HG02884 (cell line): Measurements from ENCODE around the gene TECPR2.
"Not testable (repeated sequence)": the region's sequence is repeated elsewhere in the genome, so short reads cannot be mapped to it uniquely, and the experiment has no call there.

Source experiments
- ATAC-seq: cut with Tn5 transposase; IDR thresholded peaks from one replicate; pipeline ENCODE4 v1.9.1; 2021; ENCODE audit warnings: mild to moderate bottlenecking, moderate library complexity; ENCODE audit not compliant: unreplicated experiment

Gene TECPR2

DNA sequence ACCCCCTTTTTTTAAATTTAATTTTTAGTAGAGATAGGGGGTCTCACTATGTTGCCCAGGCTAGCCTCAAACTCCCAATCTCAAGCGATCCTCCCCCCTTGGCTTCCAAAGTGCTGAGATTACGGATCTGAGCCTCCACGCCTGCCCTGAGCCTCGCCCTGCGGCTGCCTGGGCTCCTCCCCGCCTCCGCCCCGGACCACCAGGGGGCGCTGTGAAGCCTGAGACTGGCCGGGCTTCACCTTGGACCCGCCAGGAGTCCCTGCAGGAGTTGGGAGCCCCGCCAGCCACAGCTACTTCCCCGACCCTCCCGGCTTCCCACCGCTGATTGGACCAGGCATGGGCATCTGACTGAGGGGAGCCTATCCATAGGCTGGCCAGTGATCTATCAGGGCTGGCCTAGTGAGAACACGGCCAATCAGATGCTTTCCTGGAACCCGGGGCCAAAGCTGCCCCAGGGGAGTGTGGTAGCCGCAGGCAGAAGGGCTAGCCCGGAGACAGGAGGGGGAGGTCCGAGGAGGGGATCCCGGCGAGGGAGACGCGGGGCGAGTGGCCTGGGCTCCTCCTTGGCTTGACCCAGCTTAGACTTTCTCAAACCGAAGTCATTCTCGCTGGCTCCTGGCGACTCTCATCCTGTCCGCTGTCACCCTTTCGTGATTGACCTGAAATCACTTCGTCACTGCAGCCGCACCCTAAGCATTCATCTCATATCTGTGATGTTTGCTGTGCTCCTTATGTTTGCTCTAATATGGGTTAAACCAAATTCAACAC, 161.9 kb downstream of the TECPR2 start:
- peak; percentile 97 for ATAC-seq

DNA sequence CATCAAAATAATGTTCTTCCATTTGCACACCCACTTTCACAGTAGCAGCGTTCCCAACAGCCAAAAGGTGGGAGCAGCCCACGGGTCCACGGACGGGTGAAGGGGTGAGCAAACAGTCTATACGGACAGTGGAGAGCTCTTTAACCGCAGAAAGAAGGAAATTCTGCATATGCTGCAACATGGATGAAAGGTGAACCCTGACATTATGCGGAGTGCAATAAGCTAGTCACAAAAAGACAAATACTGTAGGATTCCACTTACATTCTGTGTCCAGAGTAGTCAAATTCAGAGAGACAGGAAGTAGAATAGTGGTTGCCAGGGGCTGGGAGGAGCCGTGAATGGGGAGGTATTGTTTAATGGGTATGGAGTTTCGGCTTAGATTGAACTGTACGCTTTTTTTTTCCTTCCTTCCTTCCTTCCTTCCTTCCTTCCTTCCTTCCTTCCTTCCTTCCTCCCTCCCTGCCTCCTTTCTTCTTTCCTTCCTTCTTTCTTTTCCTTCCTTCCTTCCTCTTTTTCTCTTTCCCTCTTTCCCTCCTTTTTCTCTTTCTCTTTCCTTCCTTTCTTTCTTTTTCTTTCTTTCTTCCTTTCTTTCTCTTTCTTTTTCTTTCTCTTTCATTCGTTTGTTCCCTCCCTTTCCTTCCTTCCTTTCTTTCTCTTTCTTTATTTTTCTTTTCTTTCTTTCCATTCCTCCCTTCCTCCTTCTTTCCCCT, 162.6 kb downstream of the TECPR2 start:
- ATAC-seq: no peak

DNA sequence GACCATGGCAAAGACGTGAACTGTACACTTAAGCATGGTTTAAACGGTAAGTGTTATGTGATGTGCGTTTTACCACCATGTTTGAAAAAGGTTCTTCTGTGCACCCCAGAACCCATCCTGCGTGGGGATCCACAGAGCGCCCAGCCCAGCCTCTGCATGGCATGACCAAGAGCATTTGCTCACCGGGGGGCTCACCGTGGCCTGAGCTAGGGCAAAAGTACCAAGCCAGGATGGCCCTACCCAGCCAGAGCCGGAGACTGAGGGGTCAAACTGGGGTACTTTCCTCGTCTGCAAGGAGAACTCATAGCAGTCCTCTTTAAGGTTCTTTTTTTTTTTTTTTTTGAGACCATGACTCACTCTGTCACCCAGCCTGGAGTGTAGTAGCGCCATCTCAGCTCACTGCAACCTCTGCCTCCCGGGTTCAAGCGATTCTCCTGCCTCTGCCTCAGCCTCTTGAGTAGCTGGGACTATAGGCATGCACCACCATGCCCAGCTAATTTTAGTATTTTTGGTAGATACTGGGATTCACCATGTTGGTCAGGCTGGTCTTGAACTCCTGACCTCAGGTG, 163.3 kb downstream of the TECPR2 start:
- ATAC-seq: no peak

DNA sequence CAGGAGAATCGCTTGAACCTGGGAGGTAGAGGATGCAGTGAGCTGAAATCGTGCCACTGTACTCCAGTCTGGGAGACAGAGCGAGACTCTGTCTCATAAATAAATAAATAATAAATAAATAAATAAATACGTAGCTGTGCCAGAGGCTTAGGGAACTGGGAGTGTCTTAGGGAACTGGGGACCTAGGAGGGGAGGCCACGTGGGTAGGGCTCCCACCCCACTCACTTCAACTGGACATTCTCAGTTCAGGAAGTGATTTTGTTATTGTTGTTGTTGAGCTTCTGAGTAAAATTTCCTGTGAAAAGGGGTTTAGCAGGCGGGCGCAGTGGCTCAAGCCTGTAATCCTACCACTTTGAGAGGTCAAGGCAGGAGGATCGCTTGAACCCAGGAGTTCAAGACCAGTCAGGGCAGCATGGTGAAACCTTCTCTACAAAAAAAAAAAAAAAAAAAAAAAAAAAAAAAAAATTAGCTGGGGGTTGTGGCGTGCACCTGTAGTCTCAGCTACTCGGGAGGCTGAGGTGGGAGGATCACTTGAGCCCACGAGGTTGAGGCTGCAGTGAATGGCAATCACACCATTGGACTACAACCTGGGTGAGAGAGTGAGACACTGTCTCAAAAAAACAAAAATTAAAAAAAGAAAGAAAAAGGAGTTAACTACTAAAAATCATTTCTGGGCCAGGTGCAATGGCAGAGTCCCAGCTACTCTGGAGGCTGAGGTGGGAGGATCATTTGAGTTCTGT, 165.9 kb downstream of the TECPR2 start:
- ATAC-seq: no peak

DNA sequence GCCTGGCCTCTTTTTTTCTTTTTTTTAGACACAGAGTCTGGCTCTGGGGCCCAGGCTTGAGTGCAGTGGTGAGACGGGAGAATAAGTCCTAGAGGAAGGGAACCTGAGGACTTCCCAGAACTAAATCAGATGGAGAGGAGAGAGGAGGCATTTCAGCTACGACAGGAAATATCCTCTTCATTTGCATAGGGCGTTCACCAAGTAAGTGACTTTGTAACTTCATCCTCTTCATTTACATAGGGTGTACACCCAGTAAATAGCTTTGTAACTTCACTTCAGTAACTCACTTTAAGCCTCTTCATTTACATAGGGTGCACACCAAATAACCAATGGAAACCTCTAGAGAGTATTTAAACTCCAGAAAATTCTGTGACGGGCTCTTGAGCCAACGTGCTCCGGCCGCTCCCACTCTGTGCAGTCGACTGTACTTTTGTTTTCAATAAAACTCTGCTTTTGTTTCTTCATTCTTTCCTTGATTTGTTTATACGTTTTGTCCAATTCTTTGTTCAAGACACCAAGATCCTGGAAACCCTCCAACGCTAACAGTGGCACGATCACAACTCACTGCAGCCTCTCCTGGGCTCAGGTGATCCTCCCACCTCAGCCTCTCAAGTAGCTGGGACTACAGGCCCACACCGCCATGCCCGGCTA, 168.2 kb downstream of the TECPR2 start:
- no peak for ATAC-seq

DNA sequence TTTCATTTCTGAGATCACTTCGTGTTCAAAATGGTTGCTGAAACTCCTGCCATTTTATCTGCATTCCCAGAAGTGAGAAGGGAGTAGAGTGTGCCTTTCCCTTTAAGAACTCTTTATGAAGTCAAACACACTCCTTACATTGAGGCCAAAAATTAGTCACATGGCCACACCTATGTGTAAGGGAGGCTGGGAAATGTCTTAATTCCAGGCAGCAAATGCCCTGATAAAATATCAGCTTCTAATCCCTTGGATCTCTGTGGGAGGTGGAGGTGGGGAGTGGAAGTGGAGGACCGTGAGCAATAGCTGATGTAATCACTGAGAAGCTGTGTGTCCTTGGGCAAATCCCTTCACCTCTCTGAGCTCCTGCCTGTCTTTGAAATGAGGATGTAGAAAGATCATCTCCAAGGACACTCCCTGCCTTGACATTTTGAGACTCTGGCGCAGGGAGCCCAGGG, 169.5 kb downstream of the TECPR2 start:
- no peak for ATAC-seq

DNA sequence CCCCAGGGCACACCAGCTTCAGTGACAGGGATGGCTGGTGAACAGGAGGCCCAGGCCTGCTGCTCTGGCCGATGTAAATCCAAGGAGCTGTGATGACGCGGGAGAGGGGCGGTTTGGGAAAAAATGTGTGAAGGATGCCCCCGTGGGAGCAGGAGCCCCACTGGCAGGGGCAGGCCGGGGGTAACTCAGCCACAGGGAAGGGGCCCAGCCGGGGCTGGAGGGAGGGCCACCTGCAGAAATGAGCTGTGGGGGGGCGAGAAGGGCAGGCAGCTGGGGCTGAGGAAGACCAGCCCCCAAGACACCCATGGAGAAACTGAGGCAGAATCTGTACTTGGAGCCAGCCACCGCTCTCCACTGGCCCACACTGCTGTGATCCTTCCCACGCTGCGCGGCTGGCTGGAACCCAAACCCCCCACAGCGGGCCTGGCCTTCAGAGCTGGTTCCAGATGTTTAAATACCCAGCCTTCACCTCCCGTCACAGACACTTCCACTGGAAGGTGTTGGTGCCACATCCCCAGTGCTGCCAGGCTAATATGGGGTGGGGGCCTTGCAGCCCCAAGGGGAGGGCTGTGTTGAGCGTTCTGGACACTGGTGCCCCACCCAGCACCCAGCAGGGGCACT, 175.3 kb downstream of the TECPR2 start:
- ATAC-seq: no peak

DNA sequence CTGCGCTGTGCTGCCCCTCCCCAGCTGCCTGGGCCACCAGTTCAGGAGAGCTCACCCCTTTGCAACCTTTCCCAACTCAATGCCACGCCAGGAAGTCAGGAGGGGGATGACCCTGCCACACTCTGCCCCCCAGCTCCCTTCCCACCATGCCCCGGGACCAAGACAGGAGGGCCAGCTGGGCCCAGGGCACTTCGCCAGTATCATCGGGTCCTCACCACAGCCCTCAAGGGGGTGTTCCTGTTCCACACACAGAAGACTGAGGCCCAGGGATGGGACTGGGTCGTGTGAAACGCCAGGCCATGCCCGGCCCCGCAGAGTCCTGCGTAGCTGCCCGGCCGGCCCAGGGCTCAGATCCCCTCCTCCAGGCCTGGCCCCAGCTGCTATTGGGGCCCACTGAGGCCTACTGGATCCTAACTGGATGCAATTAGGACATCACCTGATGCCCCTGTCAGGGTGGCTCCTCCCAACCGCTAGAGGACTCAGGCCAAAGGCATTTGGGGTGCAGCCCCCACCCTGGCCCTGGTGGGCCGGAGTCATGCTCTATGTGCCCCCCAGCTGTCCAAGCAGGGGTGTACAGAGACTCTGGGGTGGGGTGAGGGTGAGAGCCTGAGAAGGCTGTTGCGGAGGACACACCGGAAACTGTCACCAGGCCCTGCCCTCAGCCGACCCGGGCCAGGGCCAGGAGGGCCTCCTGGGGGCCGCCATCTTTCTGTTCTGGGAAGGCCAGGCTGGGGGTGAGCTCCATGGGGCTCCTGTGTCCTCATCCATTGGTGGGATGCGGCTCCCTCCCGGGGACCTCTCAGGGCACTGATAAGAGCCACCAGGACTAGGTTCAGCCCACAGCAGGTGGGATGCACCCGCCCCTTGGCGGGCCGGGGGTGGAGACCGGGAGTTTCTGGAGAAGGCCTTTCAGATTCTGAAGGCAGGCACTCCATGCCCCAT, 176.1 kb downstream of the TECPR2 start:
- no peak for ATAC-seq

DNA sequence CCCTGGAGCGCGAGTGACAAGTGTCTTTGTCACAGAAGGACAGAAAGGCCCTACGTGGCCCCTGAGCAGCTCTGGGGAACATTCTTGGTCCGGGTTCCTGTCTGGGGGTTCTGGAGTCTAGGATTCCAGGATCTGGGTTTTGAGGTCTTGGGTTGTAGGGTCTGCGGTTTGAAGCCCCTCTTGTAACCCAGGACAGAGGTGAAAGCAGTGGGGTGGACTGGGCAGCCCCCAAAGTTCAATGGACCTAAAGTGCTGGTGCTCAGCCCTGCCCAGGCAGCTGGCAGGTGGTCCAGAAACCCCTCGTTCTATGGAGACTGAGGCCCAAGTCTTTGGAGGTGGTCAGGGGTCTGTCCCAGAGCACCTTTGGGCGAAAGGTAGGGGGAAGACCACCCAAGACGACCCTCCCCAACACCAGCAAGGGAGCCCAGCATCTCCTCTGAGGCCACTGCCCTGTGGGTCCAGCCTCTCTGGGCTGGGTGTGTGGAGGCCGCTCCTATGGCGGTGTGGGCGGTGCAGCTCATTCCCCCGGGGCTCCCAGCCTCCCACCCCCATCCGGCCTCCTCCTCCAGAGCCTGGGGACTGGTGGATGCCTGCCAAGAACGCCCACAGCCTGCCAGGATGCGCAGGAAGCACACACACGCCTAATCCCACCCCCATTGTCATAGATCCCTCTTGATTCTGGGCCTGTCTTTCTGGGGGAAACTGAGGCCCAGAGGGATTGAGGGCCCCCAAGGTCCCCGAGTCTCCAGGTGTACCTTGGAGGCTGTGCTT, 177.0 kb downstream of the TECPR2 start:
- ATAC-seq: no peak

DNA sequence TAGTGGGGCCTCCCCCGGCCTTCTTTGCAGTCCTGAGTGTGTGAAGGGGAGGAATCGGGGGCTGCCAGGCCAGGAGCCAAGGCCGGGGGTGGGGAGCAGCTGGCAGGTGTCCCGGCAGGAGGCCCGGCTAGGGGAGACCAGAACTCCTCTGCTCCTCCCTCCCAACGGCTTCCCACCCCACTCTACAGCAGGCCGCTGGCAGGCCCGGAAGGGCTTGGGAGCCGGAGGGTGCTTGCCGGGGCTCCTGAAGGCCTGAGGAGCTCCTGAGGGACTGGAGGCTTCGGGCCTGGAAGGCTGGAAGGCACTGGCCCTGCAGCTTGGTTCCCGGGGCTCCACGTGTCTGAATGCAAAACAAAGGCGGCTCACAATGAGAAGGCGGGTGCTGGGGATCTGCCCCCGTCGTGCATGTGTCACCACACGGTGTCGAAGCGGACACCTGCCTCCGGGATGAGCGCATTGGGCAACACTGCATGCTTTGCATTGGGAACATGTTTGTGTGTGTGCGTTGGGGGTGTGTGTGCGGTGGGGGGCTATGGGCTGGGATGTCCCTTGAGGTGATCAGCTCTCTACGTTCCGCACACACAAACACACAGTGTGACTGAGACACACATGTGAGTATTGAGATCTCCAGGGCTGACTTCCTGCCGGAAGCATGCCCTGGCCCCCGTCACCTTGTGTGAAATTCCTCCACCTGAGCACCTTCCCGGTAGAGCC, 177.7 kb downstream of the TECPR2 start:
- no peak for ATAC-seq

DNA sequence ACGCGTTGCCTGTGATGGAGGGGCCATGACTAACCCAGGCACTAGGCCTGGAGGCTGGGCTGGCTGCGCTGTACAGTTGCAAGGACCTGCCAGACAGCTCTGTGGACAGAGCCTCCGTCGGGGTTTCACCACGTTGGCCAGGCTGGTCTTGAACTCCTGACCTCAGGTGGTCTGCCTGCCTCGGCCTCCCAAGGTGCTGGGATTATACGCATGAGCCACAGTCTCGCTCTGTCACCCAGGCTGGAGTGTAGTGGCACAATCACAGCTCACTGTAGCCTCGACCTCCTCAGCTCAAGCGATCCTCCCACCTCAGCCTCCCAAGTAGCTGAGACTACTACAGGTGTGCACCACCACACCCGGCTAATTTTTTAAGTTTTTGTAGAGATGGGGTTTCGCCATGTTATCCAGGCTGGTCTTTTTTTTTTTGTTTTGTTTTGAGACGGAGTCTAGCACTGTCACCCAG, 178.3 kb downstream of the TECPR2 start:
- ATAC-seq: not testable (repeated sequence)

DNA sequence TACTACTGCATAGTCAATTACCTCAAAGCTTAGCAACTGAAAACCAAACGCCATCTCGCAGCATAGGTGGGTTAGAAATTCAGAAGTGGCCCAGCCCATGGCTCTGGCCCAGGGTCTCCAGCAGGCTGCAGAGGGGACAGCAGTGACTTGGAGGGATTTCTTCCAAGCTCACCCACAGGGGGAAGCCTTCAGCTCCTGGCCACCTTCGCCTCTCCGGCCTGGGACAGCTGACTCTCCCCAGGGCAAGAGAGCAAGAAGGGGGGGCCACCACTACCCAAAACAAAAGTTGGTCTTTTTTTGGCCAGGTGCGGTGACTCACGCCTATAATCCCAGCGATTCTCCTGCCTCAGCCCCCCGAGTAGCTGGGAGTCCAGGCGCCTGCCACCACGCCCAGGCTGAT, 179.0 kb downstream of the TECPR2 start:
- no peak for ATAC-seq

DNA sequence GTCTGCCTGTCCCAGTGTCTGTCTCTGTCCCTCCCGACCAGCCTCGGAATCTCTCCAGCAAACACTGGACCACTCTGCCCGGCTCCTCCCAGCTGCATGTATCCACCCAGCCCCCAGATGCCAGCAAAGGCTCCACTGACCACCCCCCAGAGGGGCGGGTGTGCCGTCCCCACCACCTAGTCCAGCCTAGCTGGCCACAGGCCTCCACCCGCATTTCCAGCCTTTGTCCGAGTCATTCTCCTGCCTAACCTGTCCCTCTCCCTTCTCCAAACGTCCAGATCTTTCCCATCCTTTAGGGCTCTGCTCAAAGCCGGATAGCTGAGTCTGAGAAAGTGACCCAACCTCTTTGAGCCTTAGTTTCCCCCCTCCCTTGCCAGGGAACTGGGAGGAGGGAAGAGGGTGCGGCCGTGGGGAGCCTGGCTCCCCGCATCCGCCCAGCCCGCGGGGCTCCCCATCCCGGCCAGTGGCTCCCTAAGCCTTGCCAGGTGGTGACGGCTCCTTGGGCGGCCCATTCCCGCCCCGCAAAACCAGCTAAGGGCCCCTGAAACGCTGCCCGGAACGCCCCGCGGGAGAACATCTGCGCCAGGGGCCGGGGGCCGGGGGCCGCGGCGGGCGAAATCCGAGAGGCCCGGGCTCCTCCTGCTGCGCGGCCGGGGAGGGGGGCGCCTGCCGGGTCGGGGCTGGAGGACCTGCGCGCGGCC, 181.5 kb downstream of the TECPR2 start:
- ATAC-seq: no peak

DNA sequence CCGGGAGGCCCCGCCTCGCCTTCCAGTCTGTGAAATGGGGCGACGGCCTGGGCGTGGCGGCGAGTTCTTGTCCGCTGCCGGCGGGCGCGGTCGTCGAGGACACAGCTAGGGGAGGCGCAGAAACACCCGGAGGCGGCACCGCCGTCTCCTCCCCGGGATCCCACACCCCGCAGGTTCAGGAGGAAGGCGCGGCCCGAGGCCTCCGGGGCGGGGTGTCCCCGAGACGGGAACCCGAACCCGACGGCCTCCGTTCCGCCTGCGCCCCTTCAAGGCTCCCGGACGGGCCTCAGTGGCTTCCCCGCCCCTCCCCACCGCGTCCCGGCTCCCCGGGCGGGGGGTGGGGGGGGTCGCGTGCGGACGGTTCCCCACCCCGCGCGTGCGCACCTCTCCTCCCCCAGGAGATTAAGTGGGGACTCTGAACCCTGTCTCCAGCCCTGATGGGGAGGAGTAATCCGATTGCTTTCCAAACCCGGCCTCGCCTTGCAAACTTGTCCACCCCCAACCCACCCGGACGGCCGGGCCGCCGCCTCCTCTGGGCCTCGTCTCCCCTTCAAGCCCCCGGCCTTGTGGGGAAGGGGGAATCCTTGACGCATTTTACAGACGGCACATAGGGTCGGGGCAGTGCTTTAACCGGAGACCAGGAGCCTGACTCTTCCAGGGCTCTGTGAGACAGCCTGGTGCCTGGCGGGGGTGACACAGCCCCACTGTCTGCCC, 182.2 kb downstream of the TECPR2 start:
- ATAC-seq: no peak

DNA sequence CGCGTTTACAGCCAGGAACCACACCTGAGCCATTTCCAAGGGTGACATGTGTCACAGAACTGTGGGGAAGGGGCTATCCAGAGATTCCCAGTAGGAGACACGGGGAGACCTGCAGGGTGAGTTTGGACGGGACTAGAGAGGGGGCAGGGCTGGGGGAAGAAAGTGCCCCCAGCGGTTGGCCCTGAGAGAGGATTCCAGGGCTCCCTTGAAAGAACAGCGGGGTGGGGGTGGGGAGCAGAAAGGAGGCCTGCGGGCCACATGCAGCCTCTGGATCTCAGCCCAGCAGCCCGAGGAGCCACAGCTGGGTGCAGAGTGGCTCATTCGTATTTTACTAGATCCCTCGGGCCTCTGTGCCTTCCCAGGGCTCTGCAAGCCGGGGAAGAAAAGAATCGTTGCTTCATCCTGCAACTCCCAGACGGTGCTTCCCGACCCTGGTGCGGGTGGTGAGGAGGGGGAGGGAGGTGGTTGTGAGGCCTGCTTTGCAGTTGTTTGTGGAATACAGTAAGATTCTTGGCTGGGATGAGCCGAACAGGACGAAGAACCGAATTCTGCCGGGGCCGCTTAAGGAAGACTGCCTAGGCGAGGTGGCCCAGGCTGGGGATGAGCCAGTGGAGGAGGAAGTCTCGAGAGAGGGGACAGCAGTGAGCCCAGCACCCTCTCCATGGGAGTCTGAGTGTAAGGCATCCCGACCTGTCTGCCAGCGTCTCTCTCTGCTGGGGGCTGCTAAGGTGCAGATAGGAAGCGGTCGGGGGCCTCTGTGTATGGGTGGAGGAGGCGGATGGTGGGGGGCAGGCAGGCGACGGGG, 182.9 kb downstream of the TECPR2 start:
- ATAC-seq: no peak
